Heart right ventricle (tissue), 16 donors: ENCODE measurements around the gene NGLY1. TPM values are rescaled to one million over a fixed set of nuclear protein-coding genes. Genes with fewer than 3 reads are reported as not detected.

Source experiments
- ATAC-seq, 8 donors: fragments of 200-7000 bp; cut with Tn5 transposase; one replicate each; pipeline ENCODE4 v1.9.1; 2020; ENCODE audit warnings: mild to moderate bottlenecking in 8 of 8, moderate library complexity in 8 of 8, moderate number of reproducible peaks in 1 of 8
- DNase-seq, 2 donors: peaks; one replicate each; pipeline ENCODE4 v3.0.0-alpha.2; 2020
- H3K27ac ChIP-seq, 10 donors: fragments of 200-600 bp; sonication (generic) in 2 of 10; one replicate each; pipeline versions ENCODE4 v1.5.0 to v1.8.0; 2020 to 2022; ENCODE audit warnings: mild to moderate bottlenecking in 3 of 10
- H3K27me3 ChIP-seq, 7 donors: fragments of 200-600 bp; one replicate each; pipeline ENCODE4 v1.8.0; 2021 to 2022; ENCODE audit warnings: mild to moderate bottlenecking in 2 of 7
- H3K36me3 ChIP-seq, 9 donors: fragments of 200-600 bp; sonication (generic) in 1 of 9; one replicate each; pipeline versions ENCODE4 v1.5.0 to v1.8.0; 2020 to 2022; ENCODE audit warnings: mild to moderate bottlenecking in 2 of 9
- H3K4me1 ChIP-seq, 9 donors: fragments of 200-600 bp; sonication (generic) in 1 of 9; one replicate each; pipeline versions ENCODE4 v1.5.0 to v1.8.0; 2020 to 2022; ENCODE audit warnings: mild to moderate bottlenecking in 4 of 9
- H3K4me3 ChIP-seq, 10 donors: fragments of 200-600 bp; sonication (generic) in 2 of 10; one replicate each; pipeline versions ENCODE4 v1.5.0 to v1.8.0; 2020 to 2022; ENCODE audit warnings: mild to moderate bottlenecking in 7 of 10, moderate library complexity in 2 of 10
- H3K9me3 ChIP-seq, 11 donors: fragments of 200-600 bp in 10 of 11; sonication (generic) in 2 of 11; one replicate each; pipeline versions ENCODE4 v1.5.0 to v1.8.0; 2013 to 2022; ENCODE audit warnings: mild to moderate bottlenecking in 2 of 11, control low read depth in 1 of 11, moderate library complexity in 1 of 11
- CTCF ChIP-seq, 9 donors: fragments of 200-600 bp; sonication (generic) in 2 of 9; IDR thresholded peaks; one replicate each; pipeline versions ENCODE4 v1.5.0 to v1.8.0; 2021 to 2022; ENCODE audit warnings: antibody characterized with exemption in 9 of 9, mild to moderate bottlenecking in 5 of 9, moderate library complexity in 1 of 9
- WGBS, 2 donors: extraction: QIAGEN DNeasy Blood & Tissue Kit; methylation state at CpG; one replicate each; pipeline ENCODE4 v1.1.7; 2013; ENCODE audit warnings: inconsistent platforms in 1 of 2; 5-methylcytosine and 5-hydroxymethylcytosine counted together
- intact Hi-C, 10 donors: fragments of 100-400 bp; cut with DNase I; formaldehyde crosslinking; loops; one replicate each; pipeline versions ENCODE4 v1.11.1 to v1.14.2; 2022
- polyA plus RNA-seq, 2 donors: library from polyadenylated mRNA; stranded (reverse); fragments of 200-250 nt; gene quantifications; one replicate each; pipeline ENCODE4 v1.2.3, GENCODE V29; 2013
- total RNA-seq, 10 donors: library from RNA; stranded (reverse); fragmentation: NEBNext Ultra II Directional in 3 of 10; extraction: Animal tissue kit (Norgen Biotek cat#: 25700) in 3 of 10; gene quantifications; one replicate each; pipeline versions ENCODE4 v1.2.1 to v1.2.4, GENCODE V29; 2021 to 2023
- donor health status: Arrhythmogenic right ventricular cardiomyopathy.
- donor health status: ischemic (EF 13 %, LVEDD 7.1; RV severe dilation, severe dysfunction).
- donor health status: healthy with polysubstance abuse.
- donor health status: DM: no; HTN: yes; CAD: no.
- donor health status: DM: no; HTN: no; CAD: no.
- donor health status: ischemic (EF 25% LVEDD 6.9; RV normal size, moderate dysfunction).
- donor health status: ischemic (EF 25% LVEDD 5.7; RV mildly dilated, moderate dysfunction).
- donor health status: healthy.
- donor health status: DM: yes; HTN: yes; CAD: no.
- donor health status: Ischemic cardiomyopathy.
- donor health status: ischemic (EF 35%, LVEDD 5.7; RV mildly dilated, moderate dysfunction).
- donor health status: nonischemic (EF 11% LVEDD 7.7; RV severe dilation, severe dysfunction).
- donor health status: DM: yes; HTN: yes; CAD: no.
- donor health status: PGD.
- donor health status: ischemic (EF 29% LVEDD 5.4; RV normal size, mild dysfunction).
- donor health status: nonischemic (EF 23%, LVEDD 6.1; RV moderate dilation, normal function).

NGLY1 gene
- total and polyA plus RNA-seq, 12 donors = 23.4 to 40.3 (median 27.8) TPM

- H3K9me3 ChIP-seq = no peaks in the 10 kb centered on the region
- 92 to 99% methylated on average over 2 of the region's 2 CpGs for WGBS, 2 donors
- TF ChIP-seq CTCF (IDR thresholded peaks at IDR 0.05) = no peak
- H3K27me3 ChIP-seq = peaks cover 0 to 16% (median 4%) of the 10 kb centered on the region in 7 donors
- no peak for ATAC-seq
- DNase-seq = no peak
- intact Hi-C loops = no loop called here
- no peaks in the 10 kb centered on the region for H3K4me1 ChIP-seq
- no peak overlapping the region for H3K4me3 ChIP-seq
- no peak overlapping the region for H3K27ac ChIP-seq
- no peaks in the 10 kb centered on the region for H3K36me3 ChIP-seq
Measured at GRCh38 chr3:25707268-25707926, 75.8 kb downstream of the NGLY1 start.

- ATAC-seq (no peak), DNase-seq (no peak)
- WGBS, 2 donors = 64 to 65% methylated on average over 4 of the region's 4 CpGs
- no peaks in the 10 kb centered on the region for H3K9me3 ChIP-seq
- no peak overlapping the region for H3K27ac ChIP-seq
- no peaks in the 10 kb centered on the region for H3K4me1 ChIP-seq
- intact Hi-C loops = no loop called here
- TF ChIP-seq CTCF (IDR thresholded peaks at IDR 0.05) = no peak
- H3K36me3 ChIP-seq = no peaks in the 10 kb centered on the region
- peaks cover 0 to 16% (median 4%) of the 10 kb centered on the region in 7 donors for H3K27me3 ChIP-seq
- H3K4me3 ChIP-seq = no peak overlapping the region
Measured at GRCh38 chr3:25706213-25706612, 77.0 kb downstream of the NGLY1 start.

DNA sequence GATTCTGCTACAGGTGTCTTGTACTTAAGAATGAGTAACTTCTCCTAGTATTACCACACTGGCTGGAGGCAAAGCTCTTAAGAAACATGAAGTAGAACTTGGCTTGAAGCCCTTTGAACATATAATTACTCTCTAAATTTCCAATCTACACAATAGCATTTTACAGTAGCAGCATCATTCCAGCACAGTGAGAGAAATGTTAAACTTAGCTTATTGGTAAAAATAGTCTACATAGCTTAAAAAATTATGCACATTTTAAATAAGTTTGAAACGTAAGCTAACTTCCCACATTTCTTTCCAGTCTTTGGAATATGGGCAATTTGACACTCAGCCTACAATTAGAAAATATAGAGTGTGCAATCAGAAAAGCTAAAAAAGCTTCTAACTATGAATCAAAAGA lies 85.7 kb downstream of the NGLY1 start:
- Histone ChIP-seq H3K4me3 (no peak overlapping the region), H3K4me1 (no peaks in the 10 kb centered on the region), H3K9me3 (peaks cover 0 to 3% (median 0%) of the 10 kb centered on the region in 11 donors), H3K36me3 (no peaks in the 10 kb centered on the region), H3K27me3 (no peaks in the 10 kb centered on the region), H3K27ac (no peak overlapping the region)
- ATAC-seq = no peak
- DNase-seq = no peak
- WGBS, 2 donors = 58 to 79% methylated on average over 1 of the region's 1 CpG
- intact Hi-C loops = no loop called here
- no peak for TF ChIP-seq CTCF (IDR thresholded peaks at IDR 0.05)

DNA sequence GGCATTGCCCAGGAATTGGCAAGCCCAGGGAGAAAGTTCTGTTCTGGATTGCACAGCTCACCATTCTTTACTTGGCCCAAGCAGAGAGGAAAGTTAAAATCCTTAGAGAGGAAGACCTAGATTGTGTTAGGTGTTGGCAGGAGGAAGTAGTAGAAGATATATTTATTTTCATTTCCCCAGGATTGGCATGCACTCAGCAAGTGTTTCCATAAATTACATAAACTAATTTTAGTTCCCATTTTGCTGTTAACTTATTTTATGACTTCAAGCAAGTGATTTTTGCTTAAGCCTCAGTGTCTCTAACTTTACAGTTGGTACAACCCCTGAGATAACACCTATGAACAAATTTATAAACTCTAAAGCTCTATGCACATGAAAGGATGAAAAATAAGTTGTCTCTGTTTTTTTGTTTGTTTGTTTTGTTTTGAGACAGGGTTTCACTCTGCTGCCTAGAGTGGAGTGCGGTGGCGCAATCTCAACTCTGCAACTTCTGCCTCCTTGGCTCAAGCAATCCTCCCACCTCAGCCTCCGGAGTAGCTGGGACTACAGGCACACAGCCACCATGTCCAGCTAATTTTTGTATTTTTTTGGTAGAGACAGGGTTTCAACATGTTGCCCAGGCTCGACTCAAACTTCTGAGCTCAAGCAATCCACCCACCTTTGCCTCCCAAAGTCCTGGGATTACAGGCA lies 87.4 kb downstream of the NGLY1 start:
- DNase-seq (no peak), ATAC-seq (no peak)
- no peak overlapping the region for H3K27ac ChIP-seq
- no peak for TF ChIP-seq CTCF (IDR thresholded peaks at IDR 0.05)
- H3K36me3 ChIP-seq = no peaks in the 10 kb centered on the region
- intact Hi-C loops = no loop called here
- no peaks in the 10 kb centered on the region for H3K4me1 ChIP-seq
- no peaks in the 10 kb centered on the region for H3K27me3 ChIP-seq
- H3K9me3 ChIP-seq = peaks cover 0 to 3% (median 0%) of the 10 kb centered on the region in 11 donors
- 84 to 93% methylated on average over 4 of the region's 4 CpGs for WGBS, 2 donors
- no peak overlapping the region for H3K4me3 ChIP-seq
